ENCODE results near the gene HSPA12B. TPM values are rescaled to one million over a fixed set of nuclear protein-coding genes. Genes with fewer than 3 reads are reported as not detected.
A peak's percentile ranks its signal among the peaks of the same experiment; 100 is the strongest.

Gene HSPA12B
- total and polyA plus RNA-seq, 2 of the 13 experiments (the other 11 are each of a cell fraction or from before 2014, with no cell fraction given) = 0.01 TPM; not detected in 1

DNA sequence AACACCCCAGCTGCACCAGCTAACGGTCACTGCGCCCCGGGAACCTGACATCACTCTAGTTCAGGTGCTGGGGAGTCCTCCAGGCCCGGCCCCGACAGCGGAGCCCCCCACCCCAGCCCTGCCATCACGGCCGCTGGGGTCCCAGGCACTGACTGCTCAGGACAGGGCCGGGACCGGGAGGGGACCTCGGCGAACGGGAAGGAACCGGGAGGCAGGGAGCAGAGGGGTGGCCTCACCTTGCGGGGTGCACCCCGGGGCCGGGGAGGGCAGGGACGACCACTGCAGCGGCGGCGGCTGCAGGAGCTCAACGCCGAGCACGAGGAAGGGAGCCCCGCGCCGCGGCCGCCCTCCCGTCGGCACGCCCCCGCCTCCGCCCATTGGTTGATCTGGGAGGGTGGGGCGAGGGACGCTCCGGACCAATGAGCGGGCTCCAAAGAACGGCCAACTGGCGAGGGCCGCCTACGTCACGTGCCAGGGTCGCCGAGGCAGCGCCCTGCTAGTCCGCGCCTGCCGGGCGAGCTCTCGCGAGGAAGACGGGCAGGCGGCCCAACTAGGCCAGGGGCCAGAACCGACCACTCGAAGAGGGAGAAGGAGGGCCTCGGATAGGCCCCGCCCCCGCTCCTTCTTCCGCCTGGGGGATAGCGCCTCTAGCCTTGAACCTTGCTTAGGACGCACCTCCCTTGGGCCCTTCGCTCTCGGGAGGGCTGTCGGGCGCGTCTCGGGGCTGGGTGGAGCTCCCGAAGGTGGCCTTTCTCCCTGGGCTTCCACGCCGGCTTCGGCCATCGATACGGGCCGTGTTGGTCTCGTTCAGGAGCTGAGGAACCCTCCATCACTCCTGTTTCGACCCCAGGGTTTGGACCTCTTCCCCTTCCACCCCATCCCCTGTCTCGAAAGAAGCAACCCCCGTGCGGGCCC lies 35.2 kb downstream of the HSPA12B start, which contains the start of gene ADISSP (continued):
- TF ChIP-seq, protein P1, sequence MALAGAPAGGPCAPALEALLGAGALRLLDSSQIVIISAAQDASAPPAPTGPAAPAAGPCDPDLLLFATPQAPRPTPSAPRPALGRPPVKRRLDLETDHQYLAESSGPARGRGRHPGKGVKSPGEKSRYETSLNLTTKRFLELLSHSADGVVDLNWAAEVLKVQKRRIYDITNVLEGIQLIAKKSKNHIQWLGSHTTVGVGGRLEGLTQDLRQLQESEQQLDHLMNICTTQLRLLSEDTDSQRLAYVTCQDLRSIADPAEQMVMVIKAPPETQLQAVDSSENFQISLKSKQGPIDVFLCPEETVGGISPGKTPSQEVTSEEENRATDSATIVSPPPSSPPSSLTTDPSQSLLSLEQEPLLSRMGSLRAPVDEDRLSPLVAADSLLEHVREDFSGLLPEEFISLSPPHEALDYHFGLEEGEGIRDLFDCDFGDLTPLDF (CRISPR knock-in tag; IDR thresholded peaks at IDR 0.05) = peak; percentile 91
- TF ChIP-seq SP140L (CRISPR knock-in tag; IDR thresholded peaks at IDR 0.05; ENCODE audit: borderline replicate concordance) = no peak
- peak; percentile 14; the same call in 1 of the 2 replicates for TF ChIP-seq ZNF205 (CRISPR knock-in tag; IDR thresholded peaks at IDR 0.05)
- TF ChIP-seq, protein P2, sequence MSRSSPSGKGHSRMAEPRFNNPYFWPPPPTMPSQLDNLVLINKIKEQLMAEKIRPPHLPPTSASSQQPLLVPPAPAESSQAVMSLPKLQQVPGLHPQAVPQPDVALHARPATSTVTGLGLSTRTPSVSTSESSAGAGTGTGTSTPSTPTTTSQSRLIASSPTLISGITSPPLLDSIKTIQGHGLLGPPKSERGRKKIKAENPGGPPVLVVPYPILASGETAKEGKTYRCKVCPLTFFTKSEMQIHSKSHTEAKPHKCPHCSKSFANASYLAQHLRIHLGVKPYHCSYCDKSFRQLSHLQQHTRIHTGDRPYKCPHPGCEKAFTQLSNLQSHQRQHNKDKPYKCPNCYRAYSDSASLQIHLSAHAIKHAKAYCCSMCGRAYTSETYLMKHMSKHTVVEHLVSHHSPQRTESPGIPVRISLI (CRISPR knock-in tag; IDR thresholded peaks at IDR 0.05; ENCODE audit: borderline replicate concordance) = no peak; the same call in 1 of the 2 replicates
- 0 out of 2 replicates have a peak, but pooled peaks have one; percentile 29 for TF ChIP-seq NR2F2 (IDR thresholded peaks at IDR 0.05; ENCODE audit: borderline replicate concordance, low read depth)
- peak; percentile 97 for TF ChIP-seq MXD4 (CRISPR knock-in tag; IDR thresholded peaks at IDR 0.05)
- peak; percentile 63 for TF ChIP-seq PITX1 (CRISPR knock-in tag; IDR thresholded peaks at IDR 0.05)
- TF ChIP-seq, protein P3, sequence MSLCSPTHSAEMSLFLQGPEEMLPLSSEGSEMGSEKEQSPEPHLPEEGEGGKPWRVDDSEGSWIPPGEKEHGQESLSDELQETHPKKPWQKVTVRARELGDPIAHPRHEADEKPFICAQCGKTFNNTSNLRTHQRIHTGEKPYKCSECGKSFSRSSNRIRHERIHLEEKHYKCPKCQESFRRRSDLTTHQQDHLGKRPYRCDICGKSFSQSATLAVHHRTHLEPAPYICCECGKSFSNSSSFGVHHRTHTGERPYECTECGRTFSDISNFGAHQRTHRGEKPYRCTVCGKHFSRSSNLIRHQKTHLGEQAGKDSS (CRISPR knock-in tag; IDR thresholded peaks at IDR 0.05; ENCODE audit: borderline replicate concordance, low read depth) = peak; percentile 99
- peak; percentile 87 for TF ChIP-seq PHF8 (CRISPR knock-in tag; IDR thresholded peaks at IDR 0.05)
- TF ChIP-seq, protein P4, sequence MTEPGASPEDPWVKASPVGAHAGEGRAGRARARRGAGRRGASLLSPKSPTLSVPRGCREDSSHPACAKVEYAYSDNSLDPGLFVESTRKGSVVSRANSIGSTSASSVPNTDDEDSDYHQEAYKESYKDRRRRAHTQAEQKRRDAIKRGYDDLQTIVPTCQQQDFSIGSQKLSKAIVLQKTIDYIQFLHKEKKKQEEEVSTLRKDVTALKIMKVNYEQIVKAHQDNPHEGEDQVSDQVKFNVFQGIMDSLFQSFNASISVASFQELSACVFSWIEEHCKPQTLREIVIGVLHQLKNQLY (CRISPR knock-in tag; IDR thresholded peaks at IDR 0.05) = peak; percentile 58; the same call in 1 of the 2 replicates
- TF ChIP-seq HNRNPK (IDR thresholded peaks at IDR 0.05; ENCODE audit: low read depth, low read length, poor library complexity, severe bottlenecking) = peak; percentile 71
- peak; percentile 50; the same call in 1 of the 2 replicates for TF ChIP-seq ZNF556 (CRISPR knock-in tag; IDR thresholded peaks at IDR 0.05; ENCODE audit: borderline replicate concordance)
- TF ChIP-seq ZNF543 (CRISPR knock-in tag; IDR thresholded peaks at IDR 0.05) = peak; percentile 96
- TF ChIP-seq, protein P5, sequence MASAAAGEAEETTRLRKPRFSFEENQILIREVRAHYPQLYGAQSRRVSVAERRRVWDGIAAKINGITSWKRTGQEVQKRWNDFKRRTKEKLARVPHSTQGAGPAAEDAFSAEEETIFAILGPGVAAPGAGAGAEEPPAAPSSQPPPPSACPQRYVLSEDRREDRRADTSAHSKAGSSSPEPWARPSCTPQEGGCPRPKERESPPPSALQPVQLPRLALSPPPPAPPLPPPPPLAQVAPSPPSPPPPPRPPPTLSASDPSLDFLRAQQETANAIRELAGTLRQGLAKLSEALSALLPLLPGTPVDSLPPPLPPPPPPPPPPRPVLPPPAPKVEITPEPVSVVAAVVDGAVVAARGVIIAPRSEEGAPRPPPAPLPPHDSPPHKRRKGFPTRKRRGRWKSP (CRISPR knock-in tag; IDR thresholded peaks at IDR 0.05) = peak; percentile 93
- TF ChIP-seq, protein P6, sequence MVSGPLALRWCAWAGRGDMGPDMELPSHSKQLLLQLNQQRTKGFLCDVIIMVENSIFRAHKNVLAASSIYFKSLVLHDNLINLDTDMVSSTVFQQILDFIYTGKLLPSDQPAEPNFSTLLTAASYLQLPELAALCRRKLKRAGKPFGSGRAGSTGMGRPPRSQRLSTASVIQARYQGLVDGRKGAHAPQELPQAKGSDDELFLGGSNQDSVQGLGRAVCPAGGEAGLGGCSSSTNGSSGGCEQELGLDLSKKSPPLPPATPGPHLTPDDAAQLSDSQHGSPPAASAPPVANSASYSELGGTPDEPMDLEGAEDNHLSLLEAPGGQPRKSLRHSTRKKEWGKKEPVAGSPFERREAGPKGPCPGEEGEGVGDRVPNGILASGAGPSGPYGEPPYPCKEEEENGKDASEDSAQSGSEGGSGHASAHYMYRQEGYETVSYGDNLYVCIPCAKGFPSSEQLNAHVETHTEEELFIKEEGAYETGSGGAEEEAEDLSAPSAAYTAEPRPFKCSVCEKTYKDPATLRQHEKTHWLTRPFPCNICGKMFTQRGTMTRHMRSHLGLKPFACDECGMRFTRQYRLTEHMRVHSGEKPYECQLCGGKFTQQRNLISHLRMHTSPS (CRISPR knock-in tag; IDR thresholded peaks at IDR 0.05; ENCODE audit: low read depth) = peak; percentile 35; the same call in 1 of the 2 replicates
- 0 out of 2 replicates have a peak, but pooled peaks have one; percentile 41 for TF ChIP-seq JUN (CRISPR knock-in tag; IDR thresholded peaks at IDR 0.05)
- peak; percentile 97; the same call in 1 of the 2 replicates for TF ChIP-seq ZNF724P (CRISPR knock-in tag; IDR thresholded peaks at IDR 0.05; ENCODE audit: borderline replicate concordance)
- no peak for TF ChIP-seq ZNF616 (CRISPR knock-in tag; IDR thresholded peaks at IDR 0.05; ENCODE audit: low read depth)
- TF ChIP-seq ONECUT2 (CRISPR knock-in tag; IDR thresholded peaks at IDR 0.05) = peak; percentile 36; the same call in 1 of the 2 replicates
- peak; percentile 63; the same call in 1 of the 2 replicates for TF ChIP-seq ZNF143 (CRISPR knock-in tag; IDR thresholded peaks at IDR 0.05)

Measured in HepG2 (cell line).